Hepatocyte (in vitro differentiated cells): ENCODE results near the gene HCN2. TPM values are rescaled to one million over a fixed set of nuclear protein-coding genes. Genes with fewer than 3 reads are reported as not detected.

ENCODE experiments used
- DNase-seq: peaks from one replicate; pipeline ENCODE4 v3.0.0-alpha.2; 2016; ENCODE audit warnings: low spot score
- H2AFZ ChIP-seq: fragments of 200-600 bp; sonication (generic); 2 replicates; pipeline ENCODE4 v1.6.0; 2016; ENCODE audit warnings: antibody characterized with exemption, mild to moderate bottlenecking
- H3K27ac ChIP-seq: fragments of 200-600 bp; sonication (generic); 2 replicates; pipeline ENCODE4 v1.5.1; 2016; ENCODE audit warnings: mild to moderate bottlenecking
- H3K27me3 ChIP-seq: fragments of 200-600 bp; sonication (generic); 2 replicates; pipeline ENCODE4 v1.6.1; 2016
- H3K36me3 ChIP-seq: fragments of 200-600 bp; sonication (generic); replicated peaks from 2 replicates; pipeline ENCODE4 v1.5.1; 2016; ENCODE audit warnings: low read depth; ENCODE audit not compliant: insufficient read depth
- H3K4me1 ChIP-seq: fragments of 200-600 bp; sonication (generic); 2 replicates; pipeline ENCODE4 v1.5.1; 2016; ENCODE audit warnings: mild to moderate bottlenecking, moderate library complexity; ENCODE audit not compliant: insufficient read depth
- H3K4me2 ChIP-seq: fragments of 200-600 bp; sonication (generic); 2 replicates; pipeline ENCODE4 v1.6.0; 2016
- H3K4me3 ChIP-seq: fragments of 200-600 bp; sonication (generic); 2 replicates; pipeline ENCODE4 v1.5.1; 2016; ENCODE audit warnings: mild to moderate bottlenecking
- H3K79me2 ChIP-seq: fragments of 200-600 bp; sonication (generic); 2 replicates; pipeline ENCODE4 v1.6.0; 2017; ENCODE audit warnings: mild to moderate bottlenecking
- H3K9me2 ChIP-seq: fragments of 200-600 bp; sonication (generic); replicated peaks from 2 replicates; pipeline ENCODE4 v1.6.0; 2017; ENCODE audit warnings: mild to moderate bottlenecking; ENCODE audit not compliant: insufficient read depth
- H3K9me3 ChIP-seq: fragments of 200-600 bp; sonication (generic); 2 replicates; pipeline ENCODE4 v1.5.1; 2016; ENCODE audit warnings: low read depth, mild to moderate bottlenecking
- H4K20me1 ChIP-seq: fragments of 200-600 bp; sonication (generic); 2 replicates; pipeline ENCODE4 v1.6.0; 2016; ENCODE audit warnings: mild to moderate bottlenecking; ENCODE audit not compliant: insufficient read depth, poor library complexity, severe bottlenecking
- CTCF ChIP-seq: fragments of 200-600 bp; sonication (generic); IDR thresholded peaks from 2 replicates; pipeline ENCODE4 v1.5.1; 2016; ENCODE audit warnings: antibody characterized with exemption, mild to moderate bottlenecking; ENCODE audit not compliant: poor library complexity
- EZH2 ChIP-seq: fragments of 200-600 bp; sonication (generic); IDR thresholded peaks from 2 replicates; pipeline ENCODE4 v1.6.1; 2016; ENCODE audit warnings: antibody characterized with exemption, mild to moderate bottlenecking, borderline replicate concordance
- EZH2phosphoT487 ChIP-seq: fragments of 200-600 bp; sonication (generic); IDR thresholded peaks from one replicate; pipeline ENCODE4 v1.6.1; 2018; ENCODE audit warnings: antibody characterized with exemption, mild to moderate bottlenecking, low read depth, moderate library complexity; ENCODE audit not compliant: unreplicated experiment, severe bottlenecking
- WGBS: methylation state at CpG from one replicate; pipeline ENCODE4 v1.1.6; 2016; ENCODE audit warnings: low lambda C conversion rate; ENCODE audit errors: missing lambda C conversion rate; 5-methylcytosine and 5-hydroxymethylcytosine counted together
- polyA plus RNA-seq: library from polyadenylated mRNA; unstranded; fragments of >200 nt; fragmentation: Nextera tagmentation; extraction: Ambion mirVana; gene quantifications from 2 replicates; pipeline ENCODE4 v1.2.1, GENCODE V29; 2016
- total RNA-seq: library from RNA; depleted of rRNA; stranded (reverse); fragments of >200 nt; gene quantifications from 2 replicates; pipeline ENCODE4 v1.2.3, GENCODE V29; 2014

HCN2 gene
- total and polyA plus RNA-seq, 2 experiments from 2014 or later = 0.16 to 0.30 TPM

- H2AFZ ChIP-seq = no peak overlapping the region
- no peak overlapping the region for H3K4me3 ChIP-seq
- no peaks in the 10 kb centered on the region for H3K36me3 ChIP-seq
- DNase-seq = peak; percentile 69
- peak overlapping the region; percentile 63 for H3K4me2 ChIP-seq
- no peaks in the 10 kb centered on the region for H3K9me3 ChIP-seq
- H3K27ac ChIP-seq = peak overlapping the region; percentile 85
- H4K20me1 ChIP-seq = no peaks in the 10 kb centered on the region
- no peaks in the 10 kb centered on the region for H3K9me2 ChIP-seq
- H3K79me2 ChIP-seq = no peaks in the 10 kb centered on the region
- 30% methylated on average over 17 of the region's 19 CpGs for WGBS
- H3K4me1 ChIP-seq = peaks cover 5% of the 10 kb centered on the region
- TF ChIP-seq EZH2phosphoT487 (no peak), EZH2 (no peak), CTCF (no peak)
- H3K27me3 ChIP-seq = no peaks in the 10 kb centered on the region
Measured at GRCh38 chr19:566403-566802, 23.3 kb upstream of the HCN2 start.

GRCh38 chr19:566844-567243 is 22.8 kb upstream of the HCN2 start:
- Histone ChIP-seq H3K36me3 (no peaks in the 10 kb centered on the region), H3K27me3 (no peaks in the 10 kb centered on the region), H3K27ac (peak overlapping the region; percentile 85), H3K4me2 (peak overlapping the region; percentile 63), H3K4me1 (peaks cover 5% of the 10 kb centered on the region), H3K9me2 (no peaks in the 10 kb centered on the region), H2AFZ (no peak overlapping the region), H3K79me2 (no peaks in the 10 kb centered on the region), H4K20me1 (no peaks in the 10 kb centered on the region), H3K4me3 (no peak overlapping the region), H3K9me3 (no peaks in the 10 kb centered on the region)
- no peak for DNase-seq
- TF ChIP-seq EZH2 (no peak), CTCF (no peak), EZH2phosphoT487 (no peak)
- 66% methylated on average over 12 of the region's 16 CpGs for WGBS

GRCh38 chr19:567296-567900 is 22.3 kb upstream of the HCN2 start:
- H3K79me2 ChIP-seq = no peaks in the 10 kb centered on the region
- no peaks in the 10 kb centered on the region for H3K9me2 ChIP-seq
- H3K27me3 ChIP-seq = no peaks in the 10 kb centered on the region
- H3K4me1 ChIP-seq = peaks cover 5% of the 10 kb centered on the region
- no peak overlapping the region for H2AFZ ChIP-seq
- DNase-seq = no peak
- no peaks in the 10 kb centered on the region for H3K36me3 ChIP-seq
- H3K4me2 ChIP-seq = peak overlapping the region; percentile 63
- TF ChIP-seq EZH2 (no peak), CTCF (no peak), EZH2phosphoT487 (no peak)
- WGBS = 91% methylated on average over 12 of the region's 22 CpGs
- no peaks in the 10 kb centered on the region for H3K9me3 ChIP-seq
- H4K20me1 ChIP-seq = no peaks in the 10 kb centered on the region
- H3K27ac ChIP-seq = peak overlapping the region; percentile 85
- no peak overlapping the region for H3K4me3 ChIP-seq
